Mesothelial cell of epicardium (in vitro differentiated cells): Measurements from ENCODE around the gene CACNA1C. TPM values are rescaled to one million over a fixed set of nuclear protein-coding genes. Genes with fewer than 3 reads are reported as not detected.

Experiments
- DNase-seq, 2 experiments: peaks; one replicate each; pipeline ENCODE4 v3.0.0; 2021; ENCODE audit warnings: low spot score in 2 of 2; ENCODE audit not compliant: unreplicated experiment in 2 of 2
- H3K27ac Mint-ChIP-seq: 2 replicates; pipeline ENCODE4 v1.8.0; 2021; ENCODE audit warnings: mixed read lengths
- H3K27me3 Mint-ChIP-seq: 2 replicates; pipeline ENCODE4 v1.8.0; 2021; ENCODE audit warnings: low read depth, mixed read lengths
- H3K36me3 Mint-ChIP-seq: 2 replicates; pipeline ENCODE4 v1.8.0; 2021; ENCODE audit warnings: mixed read lengths
- H3K4me1 Mint-ChIP-seq: 2 replicates; pipeline ENCODE4 v1.8.0; 2021; ENCODE audit warnings: mixed read lengths
- H3K4me3 Mint-ChIP-seq: 2 replicates; pipeline ENCODE4 v1.8.0; 2021; ENCODE audit warnings: mild to moderate bottlenecking, moderate library complexity, mixed read lengths
- H3K9me3 Mint-ChIP-seq: 2 replicates; pipeline ENCODE4 v1.8.0; 2021; ENCODE audit warnings: mixed read lengths
- total RNA-seq: library from RNA; stranded (reverse); gene quantifications from 3 replicates; pipeline ENCODE4 v1.2.1, GENCODE V29; 2021
- TF ChIP-seq, protein P1 (sequence below): fragments of 200-600 bp; sonication (generic); IDR thresholded peaks from one replicate; pipeline ENCODE4 v1.5.0; 2021; ENCODE audit warnings: antibody characterized with exemption; ENCODE audit not compliant: unreplicated experiment

Gene CACNA1C
- total RNA-seq, 1 donor from 2014 or later, result 33.6 TPM

DNA sequence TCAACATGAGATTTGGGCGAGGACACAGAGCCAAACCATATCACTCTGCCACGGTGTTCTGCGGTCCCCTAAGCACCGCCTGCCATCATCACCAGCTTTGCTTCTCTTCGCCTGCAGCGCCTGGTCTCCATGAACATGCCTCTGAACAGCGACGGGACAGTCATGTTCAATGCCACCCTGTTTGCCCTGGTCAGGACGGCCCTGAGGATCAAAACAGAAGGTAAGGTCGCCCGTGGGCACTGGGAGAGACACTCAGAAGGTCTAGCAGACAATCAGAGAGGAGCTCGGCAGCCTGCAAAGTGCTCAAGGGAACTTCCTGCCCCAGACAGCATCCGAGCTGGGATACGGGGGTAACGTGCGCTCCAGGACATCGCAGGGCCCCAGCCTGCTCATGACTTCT lies 616.0 kb downstream of the CACNA1C start:
- Mint-ChIP-seq H3K36me3 (peaks cover 33% of the 10 kb centered on the region), H3K4me3 (no peak overlapping the region), H3K27ac (no peak overlapping the region), H3K9me3 (no peaks in the 10 kb centered on the region), H3K4me1 (no peaks in the 10 kb centered on the region), H3K27me3 (no peaks in the 10 kb centered on the region)
- TF ChIP-seq, protein P1, sequence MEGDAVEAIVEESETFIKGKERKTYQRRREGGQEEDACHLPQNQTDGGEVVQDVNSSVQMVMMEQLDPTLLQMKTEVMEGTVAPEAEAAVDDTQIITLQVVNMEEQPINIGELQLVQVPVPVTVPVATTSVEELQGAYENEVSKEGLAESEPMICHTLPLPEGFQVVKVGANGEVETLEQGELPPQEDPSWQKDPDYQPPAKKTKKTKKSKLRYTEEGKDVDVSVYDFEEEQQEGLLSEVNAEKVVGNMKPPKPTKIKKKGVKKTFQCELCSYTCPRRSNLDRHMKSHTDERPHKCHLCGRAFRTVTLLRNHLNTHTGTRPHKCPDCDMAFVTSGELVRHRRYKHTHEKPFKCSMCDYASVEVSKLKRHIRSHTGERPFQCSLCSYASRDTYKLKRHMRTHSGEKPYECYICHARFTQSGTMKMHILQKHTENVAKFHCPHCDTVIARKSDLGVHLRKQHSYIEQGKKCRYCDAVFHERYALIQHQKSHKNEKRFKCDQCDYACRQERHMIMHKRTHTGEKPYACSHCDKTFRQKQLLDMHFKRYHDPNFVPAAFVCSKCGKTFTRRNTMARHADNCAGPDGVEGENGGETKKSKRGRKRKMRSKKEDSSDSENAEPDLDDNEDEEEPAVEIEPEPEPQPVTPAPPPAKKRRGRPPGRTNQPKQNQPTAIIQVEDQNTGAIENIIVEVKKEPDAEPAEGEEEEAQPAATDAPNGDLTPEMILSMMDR, result no peak
- no peak for DNase-seq

DNA sequence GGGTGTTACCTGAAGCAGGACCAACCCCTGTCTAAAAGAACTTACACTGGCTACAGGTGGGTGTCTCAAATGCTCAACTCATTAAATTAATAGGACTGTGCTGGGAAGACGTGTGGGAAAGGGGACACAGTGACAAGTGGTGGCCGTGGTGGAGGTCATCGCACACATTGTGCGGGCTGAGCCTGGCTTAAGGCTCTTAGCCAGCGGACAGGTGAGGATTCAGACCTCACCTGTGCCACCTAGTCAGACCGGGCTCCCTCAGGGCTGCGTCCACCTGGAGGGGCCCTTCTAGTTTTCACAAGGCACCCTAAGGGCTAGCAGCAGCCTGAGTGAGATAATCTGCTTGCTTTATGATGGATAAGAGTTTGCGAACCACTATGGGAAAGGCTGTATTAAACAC lies 616.8 kb downstream of the CACNA1C start:
- Mint-ChIP-seq H3K27me3 (no peaks in the 10 kb centered on the region), H3K4me1 (no peaks in the 10 kb centered on the region), H3K36me3 (peaks cover 27% of the 10 kb centered on the region), H3K27ac (no peak overlapping the region), H3K9me3 (no peaks in the 10 kb centered on the region), H3K4me3 (no peak overlapping the region)
- DNase-seq, result no peak
- TF ChIP-seq, protein P1, result no peak

DNA sequence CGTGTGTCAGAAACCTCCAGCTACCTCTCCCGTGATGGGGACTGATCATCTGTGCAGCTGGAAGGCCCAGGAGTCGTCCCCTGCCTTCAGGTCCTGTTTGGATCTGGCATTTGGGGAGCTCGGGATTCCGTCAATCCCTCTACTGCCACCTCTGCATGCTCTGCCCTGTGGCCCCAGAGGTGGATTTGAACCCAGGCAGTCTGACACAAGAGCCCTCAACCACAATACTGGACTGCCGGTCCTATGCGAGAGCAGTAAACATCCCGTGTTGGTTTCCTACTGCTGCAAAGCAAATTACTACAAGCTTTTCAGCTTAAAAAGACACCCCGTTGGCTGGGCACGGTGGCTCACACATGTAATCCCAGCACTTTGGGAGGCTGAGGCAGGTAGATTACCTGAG lies 620.1 kb downstream of the CACNA1C start:
- no peak for DNase-seq
- no peak overlapping the region for H3K4me3 Mint-ChIP-seq
- TF ChIP-seq, protein P1, result no peak
- no peak overlapping the region for H3K27ac Mint-ChIP-seq
- H3K4me1 Mint-ChIP-seq, result no peaks in the 10 kb centered on the region
- no peaks in the 10 kb centered on the region for H3K9me3 Mint-ChIP-seq
- peaks cover 19% of the 10 kb centered on the region for H3K36me3 Mint-ChIP-seq
- H3K27me3 Mint-ChIP-seq, result no peaks in the 10 kb centered on the region

DNA sequence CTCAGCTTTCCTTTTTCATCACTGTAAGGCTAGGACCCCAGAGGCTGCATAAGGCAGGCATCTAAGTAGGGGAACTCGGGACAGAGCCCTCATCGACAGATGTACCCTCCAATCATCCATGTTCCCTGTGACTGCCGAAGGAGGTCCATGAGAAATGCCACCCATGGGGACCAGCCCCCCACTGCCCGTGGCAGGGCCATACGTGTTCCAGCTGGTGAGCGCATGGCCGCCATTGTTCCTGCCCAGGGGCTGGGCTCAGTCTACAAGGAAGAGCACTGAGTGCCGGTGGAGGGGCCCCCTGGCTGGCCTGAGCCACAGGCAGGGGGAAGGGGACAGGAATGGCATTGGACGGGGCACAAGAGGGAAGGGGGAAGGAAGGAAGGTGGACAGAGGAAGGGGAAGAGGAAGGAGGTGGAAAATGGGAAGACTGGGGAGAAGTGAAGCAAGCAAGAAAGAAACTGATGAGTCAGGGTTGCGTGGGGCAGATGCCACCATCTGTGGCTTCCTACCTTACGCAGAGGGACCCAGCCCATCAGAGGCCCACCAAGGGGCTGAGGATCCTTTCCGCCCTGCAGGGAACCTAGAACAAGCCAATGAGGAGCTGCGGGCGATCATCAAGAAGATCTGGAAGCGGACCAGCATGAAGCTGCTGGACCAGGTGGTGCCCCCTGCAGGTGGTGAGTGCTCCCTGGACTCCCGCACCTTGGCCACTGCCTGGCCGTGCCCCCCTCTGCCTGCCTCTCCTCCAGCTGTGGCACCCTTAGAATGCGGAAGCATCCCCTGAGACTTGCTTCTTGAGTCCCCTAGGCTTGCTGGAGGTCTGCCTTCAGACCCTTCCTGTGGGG lies 621.4 kb downstream of the CACNA1C start:
- no peak for DNase-seq

DNA sequence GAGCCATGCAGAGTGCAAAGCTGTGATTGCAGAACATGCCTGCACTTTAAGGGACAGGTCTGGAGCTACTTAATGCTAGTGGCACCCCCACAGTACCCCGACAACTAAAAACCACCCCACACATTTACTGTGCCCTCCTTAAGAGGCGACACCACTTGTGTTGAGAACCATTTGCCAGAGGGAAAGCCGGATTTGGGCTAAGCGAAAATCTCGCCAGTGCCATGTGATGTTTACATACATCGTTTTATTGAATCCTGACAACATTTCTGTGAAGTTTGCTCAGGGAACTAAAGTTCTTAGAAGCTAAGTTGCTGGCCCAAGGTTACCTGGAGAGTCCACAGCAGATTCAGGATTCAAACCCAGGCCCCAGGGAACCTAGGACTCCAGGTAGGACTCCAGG lies 623.0 kb downstream of the CACNA1C start:
- no peaks in the 10 kb centered on the region for H3K9me3 Mint-ChIP-seq
- peaks cover 7% of the 10 kb centered on the region for H3K36me3 Mint-ChIP-seq
- H3K4me1 Mint-ChIP-seq, result no peaks in the 10 kb centered on the region
- no peaks in the 10 kb centered on the region for H3K27me3 Mint-ChIP-seq
- TF ChIP-seq, protein P1, result no peak
- no peak overlapping the region for H3K4me3 Mint-ChIP-seq
- DNase-seq, result peak in 1 of 2 experiments; percentile 2
- H3K27ac Mint-ChIP-seq, result no peak overlapping the region

More for the DNA sequence above, 621.4 kb downstream of the CACNA1C start:
- Mint-ChIP-seq H3K27ac (no peak overlapping the region), H3K9me3 (no peaks in the 10 kb centered on the region), H3K36me3 (peaks cover 12% of the 10 kb centered on the region), H3K27me3 (no peaks in the 10 kb centered on the region), H3K4me3 (no peak overlapping the region), H3K4me1 (no peaks in the 10 kb centered on the region)
- TF ChIP-seq, protein P1, result no peak
